ENCODE data around the gene SAMD14. TPM values are rescaled to one million over a fixed set of nuclear protein-coding genes. Genes with fewer than 3 reads are reported as not detected.

The SAMD14 gene
- total RNA-seq, 3 donors from 2014 or later, result 0.52 to 2.6 (median 1.2) TPM

DNA sequence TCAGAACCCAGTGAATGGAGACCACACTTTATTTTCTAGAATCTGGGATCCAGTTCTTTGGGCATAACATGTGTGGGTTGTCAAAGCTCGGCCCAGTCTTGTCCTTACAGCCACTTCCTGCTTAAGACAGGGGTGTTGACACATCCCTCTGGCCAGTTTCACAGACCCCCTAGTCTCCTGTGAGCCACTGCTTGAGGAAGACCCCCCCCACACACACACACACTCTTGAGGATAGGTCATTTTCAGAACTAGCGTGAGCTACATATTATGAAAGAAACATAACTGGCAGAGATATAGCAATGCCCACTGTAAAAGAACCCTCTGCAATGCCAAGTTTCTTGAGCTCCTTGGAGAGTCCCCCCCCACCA lies 38.1 kb downstream of the SAMD14 start:
- ATAC-seq (no peak), DNase-seq (no peak)
- TF ChIP-seq, protein P1, sequence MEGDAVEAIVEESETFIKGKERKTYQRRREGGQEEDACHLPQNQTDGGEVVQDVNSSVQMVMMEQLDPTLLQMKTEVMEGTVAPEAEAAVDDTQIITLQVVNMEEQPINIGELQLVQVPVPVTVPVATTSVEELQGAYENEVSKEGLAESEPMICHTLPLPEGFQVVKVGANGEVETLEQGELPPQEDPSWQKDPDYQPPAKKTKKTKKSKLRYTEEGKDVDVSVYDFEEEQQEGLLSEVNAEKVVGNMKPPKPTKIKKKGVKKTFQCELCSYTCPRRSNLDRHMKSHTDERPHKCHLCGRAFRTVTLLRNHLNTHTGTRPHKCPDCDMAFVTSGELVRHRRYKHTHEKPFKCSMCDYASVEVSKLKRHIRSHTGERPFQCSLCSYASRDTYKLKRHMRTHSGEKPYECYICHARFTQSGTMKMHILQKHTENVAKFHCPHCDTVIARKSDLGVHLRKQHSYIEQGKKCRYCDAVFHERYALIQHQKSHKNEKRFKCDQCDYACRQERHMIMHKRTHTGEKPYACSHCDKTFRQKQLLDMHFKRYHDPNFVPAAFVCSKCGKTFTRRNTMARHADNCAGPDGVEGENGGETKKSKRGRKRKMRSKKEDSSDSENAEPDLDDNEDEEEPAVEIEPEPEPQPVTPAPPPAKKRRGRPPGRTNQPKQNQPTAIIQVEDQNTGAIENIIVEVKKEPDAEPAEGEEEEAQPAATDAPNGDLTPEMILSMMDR (IDR thresholded peaks at IDR 0.05), result no peak
- Histone ChIP-seq H3K36me3 (ENCODE audit: low read depth) (peaks cover 3% of the 10 kb centered on the region), H3K4me3 (no peak overlapping the region), H3K9me3 (no peaks in the 10 kb centered on the region), H3K4me1 (ENCODE audit: low read depth) (peaks cover 12% of the 10 kb centered on the region)
- intact Hi-C loops (cut with DNase I, micrococcal nuclease), result loop anchor here in 1 of 2 donors (5.0 to 10.0 kb wide), 2 partner anchors 65 to 213 kb away; no protein-coding TSS in a partner anchor

DNA sequence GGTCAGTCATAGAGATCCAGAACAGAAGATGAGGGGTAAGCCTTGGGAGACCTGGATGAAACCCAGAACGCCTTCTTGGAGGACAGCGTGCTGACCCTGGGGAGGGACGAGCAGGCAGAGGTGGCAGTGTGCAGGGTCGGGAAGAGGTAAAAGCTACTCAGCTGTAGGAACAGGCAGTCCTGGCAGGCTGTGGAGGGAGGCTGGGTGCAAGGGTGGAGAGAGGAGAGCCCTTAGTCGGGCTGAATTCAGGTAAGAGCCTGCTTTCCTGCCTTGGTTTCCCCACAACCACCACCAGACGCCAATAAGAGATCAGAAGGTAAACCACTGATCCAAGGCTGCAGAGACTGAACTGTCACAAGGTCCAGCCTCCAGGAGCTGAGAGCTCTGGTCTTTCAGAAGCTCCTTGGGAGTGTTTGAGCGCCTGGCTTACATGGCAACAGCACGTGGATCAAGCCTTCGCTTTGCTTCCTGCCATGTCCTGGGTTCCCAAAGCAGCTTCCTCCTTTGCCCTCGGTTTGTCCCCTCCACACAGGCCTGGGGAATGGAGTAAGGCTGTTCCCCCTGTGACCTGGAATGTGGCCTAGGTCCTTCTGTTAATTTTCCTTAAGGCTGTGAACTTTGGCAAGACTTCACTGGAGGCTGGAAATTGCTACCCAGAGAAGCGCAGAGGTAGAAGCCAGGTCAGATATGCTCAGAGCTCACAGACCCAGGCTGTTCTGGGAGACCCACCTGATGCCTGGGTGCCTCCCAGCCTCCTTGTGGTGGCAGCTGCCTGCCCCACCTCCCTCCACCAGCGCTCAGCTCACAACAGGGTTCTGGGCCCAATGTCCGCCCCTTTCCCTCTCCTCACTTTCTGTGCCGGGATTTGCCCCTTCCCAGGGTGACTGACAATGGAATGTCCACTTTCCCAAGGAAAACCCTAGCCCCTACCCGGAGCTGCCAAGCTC lies 38.7 kb downstream of the SAMD14 start:
- Histone ChIP-seq H3K4me3 (no peak overlapping the region), H3K4me1 (ENCODE audit: low read depth) (peaks cover 5% of the 10 kb centered on the region), H3K36me3 (ENCODE audit: low read depth) (peaks cover 3% of the 10 kb centered on the region), H3K9me3 (no peaks in the 10 kb centered on the region)
- ATAC-seq, result no peak
- intact Hi-C loops (cut with DNase I, micrococcal nuclease), result loop anchor here in 1 of 2 donors (5.0 to 10.0 kb wide), 2 partner anchors 64 to 214 kb away; no protein-coding TSS in a partner anchor
- DNase-seq, result peak in 1 of 3 donors; percentile 27
- TF ChIP-seq, protein P1 (IDR thresholded peaks at IDR 0.05), result no peak

DNA sequence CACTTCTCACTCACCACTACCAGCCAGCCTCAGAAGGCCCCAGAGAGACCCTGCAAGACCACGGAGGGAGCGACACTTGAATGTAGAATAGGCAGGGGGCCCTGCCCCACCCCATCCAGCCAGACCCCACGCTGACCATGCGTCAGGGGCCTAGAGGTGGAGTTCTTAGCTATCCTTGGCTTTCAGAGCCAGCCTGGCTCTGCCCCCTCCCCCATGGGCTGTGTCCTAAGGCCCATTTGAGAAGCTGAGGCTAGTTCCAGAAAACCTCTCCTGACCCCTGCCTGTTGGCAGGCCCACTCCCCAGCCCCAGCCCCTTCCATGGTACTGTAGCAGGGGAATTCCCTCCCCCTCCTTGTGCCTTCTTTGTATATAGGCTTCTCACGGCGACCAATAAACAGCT lies 39.9 kb downstream of the SAMD14 start:
- intact Hi-C loops (cut with DNase I, micrococcal nuclease), result loop anchor here in 1 of 2 donors (5.0 to 10.0 kb wide), 2 partner anchors 63 to 215 kb away; no protein-coding TSS in a partner anchor
- peaks cover 2% of the 10 kb centered on the region for H3K36me3 ChIP-seq (ENCODE audit: low read depth)
- ATAC-seq, result no peak
- H3K4me1 ChIP-seq (ENCODE audit: low read depth), result no peaks in the 10 kb centered on the region
- peak in 1 of 3 donors; percentile 33 for DNase-seq
- H3K9me3 ChIP-seq, result no peaks in the 10 kb centered on the region
- no peak overlapping the region for H3K4me3 ChIP-seq
- TF ChIP-seq, protein P1 (IDR thresholded peaks at IDR 0.05), result no peak

DNA sequence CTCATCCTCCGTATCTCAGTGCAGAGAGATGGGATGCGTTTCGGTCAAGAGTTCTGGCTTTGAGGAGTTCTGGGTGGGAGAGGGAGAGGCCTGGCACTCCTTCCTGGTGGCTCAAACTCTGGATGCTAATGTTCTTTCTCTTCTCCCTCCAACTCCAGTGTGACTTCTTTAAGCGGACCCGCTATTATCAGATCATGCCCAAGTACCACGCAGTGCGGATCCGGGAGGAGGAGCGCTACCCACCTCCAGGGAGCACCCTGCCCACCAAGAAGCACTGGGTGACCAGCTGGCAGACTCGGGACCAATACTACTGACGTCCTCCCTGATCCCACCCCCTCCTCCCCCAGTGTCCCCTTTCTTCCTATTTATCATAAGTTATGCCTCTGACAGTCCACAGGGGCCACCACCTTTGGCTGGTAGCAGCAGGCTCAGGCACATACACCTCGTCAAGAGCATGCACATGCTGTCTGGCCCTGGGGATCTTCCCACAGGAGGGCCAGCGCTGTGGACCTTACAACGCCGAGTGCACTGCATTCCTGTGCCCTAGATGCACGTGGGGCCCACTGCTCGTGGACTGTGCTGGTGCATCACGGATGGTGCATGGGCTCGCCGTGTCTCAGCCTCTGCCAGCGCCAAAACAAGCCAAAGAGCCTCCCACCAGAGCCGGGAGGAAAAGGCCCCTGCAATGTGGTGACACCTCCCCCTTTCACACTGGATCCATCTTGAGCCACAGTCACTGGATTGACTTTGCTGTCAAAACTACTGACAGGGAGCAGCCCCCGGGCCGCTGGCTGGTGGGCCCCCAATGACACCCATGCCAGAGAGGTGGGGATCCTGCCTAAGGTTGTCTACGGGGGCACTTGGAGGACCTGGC lies 40.8 kb downstream of the SAMD14 start:
- no peak for DNase-seq
- no peaks in the 10 kb centered on the region for H3K36me3 ChIP-seq (ENCODE audit: low read depth)
- no peaks in the 10 kb centered on the region for H3K9me3 ChIP-seq

DNA sequence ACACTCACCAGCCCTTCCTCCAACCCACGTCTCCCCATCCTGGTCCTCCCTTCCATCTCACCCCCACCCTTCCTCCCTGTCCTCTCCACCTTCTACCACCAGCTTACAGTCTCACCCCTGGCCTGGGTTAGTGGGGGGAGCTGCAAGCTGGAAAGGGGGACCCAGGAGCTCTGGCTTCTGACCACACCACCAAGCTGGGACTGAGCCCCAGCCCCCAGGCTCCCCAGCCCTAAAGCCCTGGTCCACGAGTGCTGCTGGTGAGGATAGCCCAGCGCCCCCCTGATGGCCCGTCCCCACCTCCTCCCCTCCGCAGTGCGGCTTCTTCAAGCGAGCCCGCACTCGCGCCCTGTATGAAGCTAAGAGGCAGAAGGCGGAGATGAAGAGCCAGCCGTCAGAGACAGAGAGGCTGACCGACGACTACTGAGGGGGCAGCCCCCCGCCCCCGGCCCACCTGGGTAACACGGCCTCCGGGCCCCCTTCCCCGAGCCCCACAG lies 42.0 kb downstream of the SAMD14 start:
- H3K36me3 ChIP-seq (ENCODE audit: low read depth), result no peaks in the 10 kb centered on the region
- peak in 1 of 3 donors; percentile 43 for DNase-seq

More for the DNA sequence above, 40.8 kb downstream of the SAMD14 start:
- no peaks in the 10 kb centered on the region for H3K4me1 ChIP-seq (ENCODE audit: low read depth)
- intact Hi-C loops (cut with DNase I, micrococcal nuclease), result no loop called here
- TF ChIP-seq, protein P1 (IDR thresholded peaks at IDR 0.05), result no peak
- no peak overlapping the region for H3K4me3 ChIP-seq
- no peak for ATAC-seq

More for the DNA sequence above, 42.0 kb downstream of the SAMD14 start:
- Histone ChIP-seq H3K9me3 (no peaks in the 10 kb centered on the region), H3K4me3 (no peak overlapping the region), H3K4me1 (ENCODE audit: low read depth) (no peaks in the 10 kb centered on the region)
- TF ChIP-seq, protein P1 (IDR thresholded peaks at IDR 0.05), result no peak
- peak; percentile 5 for ATAC-seq
- intact Hi-C loops (cut with DNase I, micrococcal nuclease), result loop anchor here in 1 of 2 donors (2.0 kb wide), 1 partner anchor 61 kb away; no protein-coding TSS in a partner anchor
